Measurements from ENCODE around the gene ZNF423. TPM values are rescaled to one million over a fixed set of nuclear protein-coding genes. Genes with fewer than 3 reads are reported as not detected.

Gene ZNF423
- total and polyA plus RNA-seq, 2 of the 13 experiments (the other 11 are each of a cell fraction or from before 2014, with no cell fraction given) = 0.07 to 0.31 TPM

DNA sequence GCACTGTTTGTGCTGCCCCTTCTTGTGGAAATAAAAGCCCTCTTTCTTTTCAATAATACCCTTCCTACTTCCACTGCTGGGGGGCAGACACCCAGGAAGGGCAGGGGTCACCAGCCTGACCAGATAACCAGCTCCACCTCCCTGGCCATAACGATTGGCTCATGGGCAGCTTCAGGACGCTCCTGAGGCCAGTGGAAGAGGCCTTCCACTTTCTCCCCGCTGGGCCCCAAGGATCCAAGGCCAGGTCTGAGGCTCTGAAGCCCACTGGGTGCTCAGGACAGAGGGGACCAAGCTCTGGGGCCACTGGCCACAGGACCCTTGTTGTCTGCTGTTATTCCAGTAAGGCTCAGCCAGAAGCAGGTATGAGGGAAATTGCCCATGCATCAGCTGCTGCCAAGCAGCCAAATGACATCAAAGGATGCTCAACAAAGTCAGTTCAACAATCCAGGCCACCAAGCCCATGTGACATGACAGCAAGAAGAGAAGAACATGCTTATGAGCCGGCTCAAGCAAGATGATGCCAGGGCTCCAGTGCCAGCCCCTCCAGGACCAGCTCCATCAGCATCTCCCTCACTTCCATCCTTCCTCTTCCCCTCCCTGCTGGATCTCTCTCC is 238.8 kb downstream of the ZNF423 start (continued):
- TF ChIP-seq REST (IDR thresholded peaks at IDR 0.05; ENCODE audit: borderline replicate concordance in 1 of 2, low read depth in 1 of 2, low read length in 2 of 2) = no peak
- TF ChIP-seq SP4 (CRISPR knock-in tag; IDR thresholded peaks at IDR 0.05) = no peak
- TF ChIP-seq MZF1 (CRISPR knock-in tag; IDR thresholded peaks at IDR 0.05; ENCODE audit: borderline replicate concordance) = no peak
- TF ChIP-seq, protein P1, sequence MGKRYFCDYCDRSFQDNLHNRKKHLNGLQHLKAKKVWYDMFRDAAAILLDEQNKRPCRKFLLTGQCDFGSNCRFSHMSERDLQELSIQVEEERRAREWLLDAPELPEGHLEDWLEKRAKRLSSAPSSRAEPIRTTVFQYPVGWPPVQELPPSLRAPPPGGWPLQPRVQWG (CRISPR knock-in tag; IDR thresholded peaks at IDR 0.05; ENCODE audit: borderline replicate concordance, low read depth) = no peak
- no peak for TF ChIP-seq PRDM4 (CRISPR knock-in tag; IDR thresholded peaks at IDR 0.05; ENCODE audit: borderline replicate concordance)
- TF ChIP-seq ZNF230 (CRISPR knock-in tag; IDR thresholded peaks at IDR 0.05) = no peak
- TF ChIP-seq SIX4 (CRISPR knock-in tag; IDR thresholded peaks at IDR 0.05) = no peak
- no peak for TF ChIP-seq ZNF772 (CRISPR knock-in tag; IDR thresholded peaks at IDR 0.05)
- TF ChIP-seq CENPBD1 (CRISPR knock-in tag; IDR thresholded peaks at IDR 0.05; ENCODE audit: borderline replicate concordance, low read depth) = no peak
- no peak for TF ChIP-seq CBFB (CRISPR knock-in tag; IDR thresholded peaks at IDR 0.05)

Data from HepG2 (cell line).